Measurements from ENCODE around the gene EOGT. TPM values are rescaled to one million over a fixed set of nuclear protein-coding genes. Genes with fewer than 3 reads are reported as not detected.

EOGT gene
- total and polyA plus RNA-seq, 2 experiments from 2014 or later = 11.9 to 27.2 TPM

GRCh38 chr3:68985146-68985790 is 28.2 kb downstream of the EOGT start:
- H3K36me3 Mint-ChIP-seq (ENCODE audit: low read depth) = peaks cover 53% of the 10 kb centered on the region

More at GRCh38 chr3:68985146-68985790, 28.2 kb downstream of the EOGT start:
- 0 out of 2 replicates have a peak, but pooled peaks cover 3% of the 10 kb centered on the region for H3K9me2 ChIP-seq (ENCODE audit: insufficient read depth)
- H4K20me1 ChIP-seq (replicated peaks; ENCODE audit: insufficient read depth) = no peaks in the 10 kb centered on the region
- DNase-seq (ENCODE audit: low spot score) (no peak), ATAC-seq (no peak)
- Mint-ChIP-seq H3K27me3 (ENCODE audit: insufficient read depth, low read depth, poor library complexity) (no peaks in the 10 kb centered on the region), H3K27ac (no peak overlapping the region), H3K9me3 (no peaks in the 10 kb centered on the region), H3K4me1 (no peaks in the 10 kb centered on the region), H3K4me3 (no peak overlapping the region)
- H3K4me2 ChIP-seq = no peak overlapping the region
- no peak overlapping the region for H3K4me3 ChIP-seq
- no peaks in the 10 kb centered on the region for H3F3A ChIP-seq (replicated peaks; ENCODE audit: low read depth)
- H3K4me1 ChIP-seq (ENCODE audit: insufficient read depth) = no peaks in the 10 kb centered on the region
- no peak for TF ChIP-seq ZNF114 (CRISPR knock-in tag; IDR thresholded peaks at IDR 0.05)
- no peak for TF ChIP-seq CREB1 (CRISPR knock-in tag; IDR thresholded peaks at IDR 0.05; ENCODE audit: low read depth)
- no peak for TF ChIP-seq CTCF (conservative IDR thresholded peaks at IDR 0.05; ENCODE audit: low read depth in 2 of 2)
- no peak for TF ChIP-seq EZH2 (IDR thresholded peaks at IDR 0.05; ENCODE audit: low read depth, unreplicated experiment)
- TF ChIP-seq ZNF462 (CRISPR knock-in tag; IDR thresholded peaks at IDR 0.05) = no peak
- TF ChIP-seq ZNF331 (CRISPR knock-in tag; IDR thresholded peaks at IDR 0.05; ENCODE audit: low read depth) = no peak
- no peak for TF ChIP-seq STAT1 (IDR thresholded peaks at IDR 0.05; ENCODE audit: unreplicated experiment)
- no peak for TF ChIP-seq ETS1 (IDR thresholded peaks at IDR 0.05)
- TF ChIP-seq JUNB (IDR thresholded peaks at IDR 0.05; ENCODE audit: unreplicated experiment) = no peak
- no peak for TF ChIP-seq POLR2AphosphoS5 (IDR thresholded peaks at IDR 0.05; ENCODE audit: low read depth)
- TF ChIP-seq NANOG (IDR thresholded peaks at IDR 0.05; ENCODE audit: borderline replicate concordance) = no peak
- TF ChIP-seq EZH2phosphoT487 (IDR thresholded peaks at IDR 0.05; ENCODE audit: unreplicated experiment) = no peak
- TF ChIP-seq REST (IDR thresholded peaks at IDR 0.05; ENCODE audit: unreplicated experiment) = no peak
- no peaks in the 10 kb centered on the region for H3K27me3 ChIP-seq (ENCODE audit: insufficient read depth)
- no peak overlapping the region for H3K27ac ChIP-seq (ENCODE audit: low read depth)
- H2AFZ ChIP-seq = no peak overlapping the region
- peaks cover 7% of the 10 kb centered on the region for H3K36me3 ChIP-seq (ENCODE audit: insufficient read depth)
- H3K79me2 ChIP-seq (replicated peaks; ENCODE audit: insufficient read depth) = no peaks in the 10 kb centered on the region

All from GM23338 (cell line).